Stomach (tissue), 9 donors: ENCODE results near the gene SF3B3. TPM values are rescaled to one million over a fixed set of nuclear protein-coding genes. Genes with fewer than 3 reads are reported as not detected.

Source experiments
- DNase-seq, 2 donors: peaks; one replicate each; pipeline versions ENCODE4 v3.0.0 to v3.0.0-alpha.2; 2013 to 2019
- H3K27ac ChIP-seq, 5 donors: fragments of 200-600 bp in 4 of 5; sonication (generic) in 4 of 5; one replicate each; pipeline ENCODE4 v1.5.1; 2013 to 2019; ENCODE audit warnings: mild to moderate bottlenecking in 1 of 5, moderate library complexity in 1 of 5
- H3K27me3 ChIP-seq, 3 donors: fragments of 200-600 bp; sonication (generic); one replicate each; pipeline ENCODE4 v1.5.1; 2017 to 2019; ENCODE audit warnings: mixed run types in 1 of 3
- H3K36me3 ChIP-seq, 4 donors: fragments of 200-600 bp; sonication (generic); 1 replicate in 3 of 4; 2 replicates in 1 of 4; pipeline ENCODE4 v1.5.1; 2016 to 2019
- H3K4me1 ChIP-seq, 4 donors: fragments of 200-600 bp; sonication (generic); one replicate each; pipeline ENCODE4 v1.5.1; 2016 to 2019
- H3K4me3 ChIP-seq, 4 donors: fragments of 200-600 bp; sonication (generic) in 3 of 4; one replicate each; pipeline ENCODE4 v1.5.1; 2016 to 2019; ENCODE audit warnings: mild to moderate bottlenecking in 1 of 4
- H3K9me3 ChIP-seq, 4 donors: fragments of 200-600 bp; sonication (generic); one replicate each; pipeline ENCODE4 v1.5.1; 2016 to 2019
- EP300 ChIP-seq: sonication (generic); formaldehyde crosslinking; IDR thresholded peaks from one replicate; pipeline ENCODE4 v1.6.1; 2017; ENCODE audit warnings: antibody characterized with exemption
- POLR2A ChIP-seq, 4 donors: fragments of 450-650 bp; IDR thresholded peaks; one replicate each; pipeline ENCODE4 v1.6.1; 2016; ENCODE audit warnings: antibody characterized with exemption in 4 of 4, control low read depth in 2 of 4, mild to moderate bottlenecking in 1 of 4, moderate library complexity in 1 of 4
- POLR2AphosphoS5 ChIP-seq, 3 donors: sonication (generic); formaldehyde crosslinking; IDR thresholded peaks; one replicate each; pipeline ENCODE4 v1.6.1; 2016; ENCODE audit warnings: antibody characterized with exemption in 3 of 3
- WGBS, 5 donors: extraction: QIAGEN DNeasy Blood & Tissue Kit in 3 of 5; methylation state at CpG; one replicate each; pipeline versions ENCODE4 v1.1.5 to v1.1.7; 2013 to 2018; 5-methylcytosine and 5-hydroxymethylcytosine counted together
- intact Hi-C: fragments of 100-400 bp; cut with DNase I; formaldehyde crosslinking; loops from one replicate; pipeline ENCODE4 v1.15.1; 2023; ENCODE audit warnings: low total_unique reads
- polyA plus RNA-seq, 3 donors: library from polyadenylated mRNA; stranded (reverse); fragments of 200-250 nt; gene quantifications; one replicate each; pipeline ENCODE4 v1.2.3, GENCODE V29; 2013
- total RNA-seq, 5 donors: library from RNA; depleted of rRNA; stranded (reverse); fragments of >200 nt; gene quantifications; one replicate each; pipeline versions ENCODE4 v1.1.0 to v1.2.3, GENCODE V29; 2014 to 2016
- TF ChIP-seq, protein P1 (sequence below), 7 experiments: fragments of 450-650 bp in 4 of 7; fragments of 200-600 bp in 3 of 7; sonication (generic) in 3 of 7; IDR thresholded peaks; one replicate each; pipeline ENCODE4 v1.5.1; 2016 to 2019; ENCODE audit warnings: antibody characterized with exemption in 7 of 7, control low read depth in 2 of 7, mild to moderate bottlenecking in 1 of 7
- donor health status: healthy with polysubstance abuse.
- donor health status: Bipolar disorder and iron deficiency.
- donor health status: healthy.

The SF3B3 gene
- total and polyA plus RNA-seq, 8 donors = 30.8 to 141 (median 79.8) TPM

- Histone ChIP-seq H3K27me3 (no peaks in the 10 kb centered on the region), H3K9me3 (no peaks in the 10 kb centered on the region), H3K4me1 (peaks cover 0 to 13% (median 10%) of the 10 kb centered on the region in 4 donors), H3K36me3 (peaks cover 38 to 96% (median 91%) of the 10 kb centered on the region in 4 donors), H3K27ac (peak overlapping the region in 3 of 5 donors; percentile 17 to 50 (median 46)), H3K4me3 (no peak overlapping the region)
- DNase-seq = peak in 1 of 2 donors; percentile 31
- intact Hi-C loops = no loop called here
- 66 to 77% (median 70%) methylated on average over 10 to 13 of the region's 13 CpGs for WGBS, 5 donors
- TF ChIP-seq, protein P1, sequence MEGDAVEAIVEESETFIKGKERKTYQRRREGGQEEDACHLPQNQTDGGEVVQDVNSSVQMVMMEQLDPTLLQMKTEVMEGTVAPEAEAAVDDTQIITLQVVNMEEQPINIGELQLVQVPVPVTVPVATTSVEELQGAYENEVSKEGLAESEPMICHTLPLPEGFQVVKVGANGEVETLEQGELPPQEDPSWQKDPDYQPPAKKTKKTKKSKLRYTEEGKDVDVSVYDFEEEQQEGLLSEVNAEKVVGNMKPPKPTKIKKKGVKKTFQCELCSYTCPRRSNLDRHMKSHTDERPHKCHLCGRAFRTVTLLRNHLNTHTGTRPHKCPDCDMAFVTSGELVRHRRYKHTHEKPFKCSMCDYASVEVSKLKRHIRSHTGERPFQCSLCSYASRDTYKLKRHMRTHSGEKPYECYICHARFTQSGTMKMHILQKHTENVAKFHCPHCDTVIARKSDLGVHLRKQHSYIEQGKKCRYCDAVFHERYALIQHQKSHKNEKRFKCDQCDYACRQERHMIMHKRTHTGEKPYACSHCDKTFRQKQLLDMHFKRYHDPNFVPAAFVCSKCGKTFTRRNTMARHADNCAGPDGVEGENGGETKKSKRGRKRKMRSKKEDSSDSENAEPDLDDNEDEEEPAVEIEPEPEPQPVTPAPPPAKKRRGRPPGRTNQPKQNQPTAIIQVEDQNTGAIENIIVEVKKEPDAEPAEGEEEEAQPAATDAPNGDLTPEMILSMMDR (IDR thresholded peaks at IDR 0.05) = no peak
- no peak for TF ChIP-seq POLR2AphosphoS5 (IDR thresholded peaks at IDR 0.05)
These were observed 47.2 kb upstream of the SF3B3 start for GRCh38 chr16:70476272-70477020.

DNA sequence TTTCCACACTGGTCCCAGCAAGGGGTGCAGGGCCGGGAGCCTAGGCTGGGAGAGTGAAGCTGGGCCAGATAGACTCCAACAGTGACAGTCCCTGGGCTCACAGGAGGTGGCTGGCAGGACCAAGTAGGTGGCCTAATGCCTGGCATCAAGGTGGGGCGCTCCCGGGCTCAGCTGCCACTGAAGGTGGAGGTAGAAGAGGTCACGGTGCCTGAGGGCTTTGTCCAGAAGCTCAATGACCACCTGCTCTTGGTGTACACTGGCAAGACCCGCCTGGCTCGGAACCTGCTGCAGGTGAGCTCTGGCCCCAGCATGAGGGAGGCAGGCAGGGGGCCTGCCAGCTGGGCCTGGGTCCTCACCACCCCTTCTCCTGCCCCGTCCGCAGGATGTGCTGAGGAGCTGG lies 45.4 kb upstream of the SF3B3 start:
- no peak for DNase-seq
- intact Hi-C loops = no loop called here
- Histone ChIP-seq H3K27ac (peak overlapping the region in 1 of 5 donors; percentile 27), H3K4me1 (peaks cover 0 to 13% (median 10%) of the 10 kb centered on the region in 4 donors), H3K36me3 (peaks cover 37 to 97% (median 94%) of the 10 kb centered on the region in 4 donors), H3K4me3 (no peak overlapping the region), H3K27me3 (no peaks in the 10 kb centered on the region), H3K9me3 (no peaks in the 10 kb centered on the region)
- TF ChIP-seq POLR2A (IDR thresholded peaks at IDR 0.05) = no peak
- TF ChIP-seq, protein P1 (IDR thresholded peaks at IDR 0.05) = no peak
- no peak for TF ChIP-seq EP300
- no peak for TF ChIP-seq POLR2AphosphoS5 (IDR thresholded peaks at IDR 0.05)
- WGBS, 5 donors = 86 to 100% (median 88%) methylated on average over 5 to 8 of the region's 8 CpGs

DNA sequence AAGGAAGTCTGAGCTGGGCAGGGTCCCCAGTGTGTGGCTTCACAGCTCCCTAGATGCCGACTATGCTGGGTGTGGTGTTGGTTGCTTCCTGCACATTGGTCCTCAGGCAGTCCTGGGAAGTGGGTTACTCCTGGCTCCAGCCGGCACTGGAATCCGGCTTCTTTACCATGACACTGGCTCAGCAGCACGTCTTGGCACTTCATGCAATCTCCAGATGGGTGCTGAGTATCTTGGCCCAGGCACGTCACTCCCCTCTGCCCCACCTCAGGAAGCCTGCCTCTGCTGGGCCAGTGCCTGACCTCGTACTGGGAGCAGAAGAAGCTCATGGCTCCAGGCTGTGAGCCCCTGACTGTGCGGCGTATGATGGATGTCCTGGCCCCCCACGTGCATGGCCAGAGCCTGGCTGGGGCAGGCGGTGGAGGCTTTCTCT lies 44.7 kb upstream of the SF3B3 start:
- no peak for DNase-seq
- TF ChIP-seq EP300 (no peak), POLR2AphosphoS5 (IDR thresholded peaks at IDR 0.05) (no peak), POLR2A (IDR thresholded peaks at IDR 0.05) (no peak)
- TF ChIP-seq, protein P1 (IDR thresholded peaks at IDR 0.05) = no peak
- no peaks in the 10 kb centered on the region for H3K9me3 ChIP-seq
- peaks cover 44 to 97% (median 94%) of the 10 kb centered on the region in 4 donors for H3K36me3 ChIP-seq
- H3K4me1 ChIP-seq = peaks cover 0 to 13% (median 10%) of the 10 kb centered on the region in 4 donors
- WGBS, 5 donors = 52 to 83% (median 61%) methylated on average over 7 to 10 of the region's 10 CpGs
- H3K4me3 ChIP-seq = no peak overlapping the region
- H3K27me3 ChIP-seq = no peaks in the 10 kb centered on the region
- intact Hi-C loops = no loop called here
- H3K27ac ChIP-seq = peak overlapping the region in 2 of 5 donors; percentile 10 to 27

DNA sequence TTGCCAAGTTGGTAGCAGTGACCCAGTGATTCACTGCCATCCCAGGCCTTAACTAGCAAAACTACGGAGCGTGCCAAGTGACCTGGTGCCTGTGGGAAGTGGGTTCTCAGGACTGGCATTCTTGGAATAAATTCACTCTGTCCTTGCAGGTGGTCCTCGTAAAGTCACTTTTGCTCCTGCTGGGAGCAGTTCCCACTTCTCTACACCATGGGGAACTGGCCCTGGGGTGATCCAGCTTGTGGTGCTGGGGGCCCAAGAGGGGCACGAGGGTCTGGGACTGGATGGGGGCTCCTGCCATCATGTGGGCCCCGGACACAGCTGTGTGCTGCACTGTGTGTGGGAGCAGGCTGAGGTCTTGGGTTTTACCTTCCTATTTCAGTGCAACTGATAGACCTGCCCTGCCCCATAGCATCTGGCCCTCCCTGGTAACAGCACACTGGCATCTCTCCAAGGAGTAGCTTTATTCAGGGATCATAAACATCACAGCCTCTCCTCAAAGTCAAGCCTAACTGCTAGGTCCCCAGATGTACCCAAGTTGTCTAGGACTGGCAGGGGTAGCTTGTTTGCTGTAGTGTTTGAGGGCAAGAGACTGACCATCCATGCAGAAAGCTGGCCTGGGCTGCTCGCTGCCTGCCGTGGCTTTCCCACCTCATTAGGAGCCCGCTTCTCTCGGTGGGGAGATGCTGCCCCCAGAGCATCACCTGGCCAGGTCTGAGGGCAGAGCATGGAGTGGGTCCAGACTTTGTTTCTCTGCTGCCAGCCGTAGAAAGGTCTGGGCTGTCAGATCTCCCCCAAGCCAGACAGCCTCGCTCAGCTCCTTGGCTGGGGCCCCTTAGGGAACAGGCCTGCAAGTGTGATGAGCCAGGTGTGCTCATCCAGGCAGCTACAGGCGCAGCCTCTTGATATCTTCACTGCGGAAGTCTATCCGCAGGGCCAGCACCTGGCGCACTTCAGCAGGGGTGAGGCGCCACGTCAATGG lies 43.2 kb upstream of the SF3B3 start:
- H3K4me1 ChIP-seq = peaks cover 0 to 13% (median 10%) of the 10 kb centered on the region in 4 donors
- H3K27ac ChIP-seq = no peak overlapping the region
- no peak for DNase-seq
- H3K9me3 ChIP-seq = no peaks in the 10 kb centered on the region
- intact Hi-C loops = no loop called here
- 88 to 91% (median 89%) methylated on average over 11 to 17 of the region's 17 CpGs for WGBS, 5 donors
- no peak overlapping the region for H3K4me3 ChIP-seq
- no peaks in the 10 kb centered on the region for H3K27me3 ChIP-seq
- H3K36me3 ChIP-seq = peaks cover 40 to 97% (median 91%) of the 10 kb centered on the region in 4 donors
- no peak for TF ChIP-seq POLR2A (IDR thresholded peaks at IDR 0.05)
- TF ChIP-seq, protein P1 (IDR thresholded peaks at IDR 0.05) = no peak
- no peak for TF ChIP-seq POLR2AphosphoS5 (IDR thresholded peaks at IDR 0.05)
- no peak for TF ChIP-seq EP300
